ENCODE data around the gene MTHFR.
A peak's percentile ranks its signal among the peaks of the same experiment; 100 is the strongest.

Gene MTHFR

GRCh38 chr1:11753555-11754208 is 52.1 kb downstream of the MTHFR start:
- no peak for DNase-seq (ENCODE audit: low read depth)

GRCh38 chr1:11752359-11753088 is 53.2 kb downstream of the MTHFR start:
- no peak for DNase-seq (ENCODE audit: low read depth)

- no peak for DNase-seq (ENCODE audit: low read depth)
These were observed 54.7 kb downstream of the MTHFR start for GRCh38 chr1:11751087-11751486.

- no peak for DNase-seq (ENCODE audit: low read depth)
These were observed 55.8 kb downstream of the MTHFR start for GRCh38 chr1:11749996-11750395.

GRCh38 chr1:11749203-11749689 is 56.5 kb downstream of the MTHFR start:
- no peak for DNase-seq (ENCODE audit: low read depth)

GRCh38 chr1:11748294-11749202 is 57.2 kb downstream of the MTHFR start:
- no peak for DNase-seq (ENCODE audit: low read depth)

- no peak for DNase-seq (ENCODE audit: low read depth)
These were observed 58.8 kb downstream of the MTHFR start for GRCh38 chr1:11746795-11747487.

- DNase-seq (ENCODE audit: low read depth): no peak
These were observed 59.7 kb downstream of the MTHFR start for GRCh38 chr1:11746092-11746491.

GRCh38 chr1:11744287-11744686 is 61.5 kb downstream of the MTHFR start:
- DNase-seq (ENCODE audit: low read depth): no peak

- no peak for DNase-seq (ENCODE audit: low read depth)
These were observed 63.7 kb downstream of the MTHFR start for GRCh38 chr1:11741919-11742558.

GRCh38 chr1:11741482-11741881 is 64.3 kb downstream of the MTHFR start:
- DNase-seq (ENCODE audit: low read depth): no peak

GRCh38 chr1:11740258-11741192 is 65.2 kb downstream of the MTHFR start:
- no peak for DNase-seq (ENCODE audit: low read depth)

- no peak for DNase-seq (ENCODE audit: low read depth)
These were observed 67.0 kb downstream of the MTHFR start for GRCh38 chr1:11738783-11739182.

- DNase-seq (ENCODE audit: low read depth): no peak
These were observed 67.7 kb downstream of the MTHFR start for GRCh38 chr1:11738096-11738495.

- DNase-seq (ENCODE audit: low read depth): no peak
These were observed 68.8 kb downstream of the MTHFR start for GRCh38 chr1:11736746-11737639.

- DNase-seq (ENCODE audit: low read depth): peak; percentile 76
These were observed 69.7 kb downstream of the MTHFR start, which contains the start of gene AGTRAP for GRCh38 chr1:11735854-11736745. AGTRAP (plus strand) TSS chr1:11736136; CDS start chr1:11736209, 73 bp downstream.
